NOMO-1 treated with dmso at 0.1 percent for 144 hours (cell line): Measurements from ENCODE around the gene PPHLN1.
"Not testable (repeated sequence)": the region's sequence is repeated elsewhere in the genome, so short reads cannot be mapped to it uniquely, and the experiment has no call there.

Experiments
- DNase-seq: peaks from one replicate; lab custom pipeline; 2025; ENCODE audit not compliant: unreplicated experiment; lab: John Stamatoyannopoulos, UW

Gene PPHLN1

GRCh38 chr12:42320796-42321195, 5.2 kb upstream of the PPHLN1 start:
- DNase-seq: no peak

DNA sequence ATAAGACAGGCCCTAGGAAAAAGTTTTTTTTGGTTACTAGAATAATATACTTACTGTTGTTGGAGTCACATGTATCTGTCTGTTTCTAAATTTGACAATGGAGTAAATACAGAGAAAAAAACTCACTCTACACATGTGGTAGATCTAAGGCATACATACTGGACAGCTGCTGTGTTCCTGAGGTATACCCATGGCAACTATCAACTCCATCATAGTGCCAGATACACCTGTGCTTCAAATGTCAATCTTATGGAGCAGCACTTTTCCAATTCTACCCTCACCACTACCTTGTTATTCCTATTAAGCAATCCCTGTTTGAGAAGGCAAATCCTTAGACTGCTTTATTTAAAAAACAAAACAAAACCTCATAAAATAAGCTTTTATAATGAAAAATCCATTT, 3.4 kb upstream of the PPHLN1 start:
- DNase-seq: no peak

DNA sequence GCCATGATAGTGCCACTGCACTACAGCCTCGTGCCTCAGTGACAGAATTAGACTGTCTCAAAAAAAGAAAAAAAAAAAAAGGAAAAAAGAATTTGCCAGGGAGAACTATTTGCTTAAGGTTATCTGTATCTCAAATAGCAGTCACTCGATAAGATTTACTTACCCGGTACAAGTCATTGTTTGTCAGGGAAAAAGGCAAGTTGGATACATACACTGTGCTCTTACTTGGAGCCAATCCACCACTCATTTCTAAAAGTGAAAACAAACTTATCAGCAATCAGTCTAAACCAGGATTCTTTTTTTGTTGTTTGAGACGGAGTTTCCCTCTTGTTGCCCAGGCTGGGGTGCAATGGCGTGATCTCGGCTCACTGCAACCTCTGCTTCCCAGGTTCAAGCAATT, 2.1 kb upstream of the PPHLN1 start:
- DNase-seq: no peak

- no peak for DNase-seq
These were observed 678 bp upstream of the PPHLN1 start for GRCh38 chr12:42325326-42325652.

DNA sequence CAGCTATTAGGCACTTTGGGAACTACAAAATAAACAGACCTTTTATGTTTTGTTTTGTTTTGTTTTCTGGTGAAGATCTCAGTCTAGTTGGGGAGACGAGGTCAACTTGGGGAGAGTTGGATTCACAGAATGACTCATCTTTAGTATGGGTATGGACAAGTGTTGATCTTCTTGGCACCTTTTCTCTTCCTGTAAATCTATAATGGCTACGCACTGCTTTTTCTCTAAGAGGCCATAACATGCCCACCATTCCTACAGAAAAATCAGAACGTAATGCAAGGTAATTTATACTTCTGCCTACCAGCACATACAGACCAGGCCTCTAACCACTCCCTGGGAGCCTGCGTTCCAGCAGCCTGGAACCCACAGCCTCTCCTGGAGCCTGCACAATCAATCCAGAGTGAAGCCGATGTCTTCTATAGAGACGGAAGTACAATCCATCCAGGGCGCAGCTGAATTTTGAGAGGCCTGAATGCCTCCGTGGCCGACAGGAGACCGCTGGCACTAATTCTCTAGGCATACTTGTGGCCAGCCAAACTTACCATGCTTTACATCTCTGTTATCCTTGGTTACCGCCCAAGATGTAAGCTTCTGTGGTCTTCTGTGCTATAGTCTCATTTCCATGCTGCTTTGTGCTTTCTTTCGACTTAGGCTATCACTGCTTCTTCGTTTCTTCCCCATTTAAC, 717 bp downstream of the PPHLN1 start:
- DNase-seq: no peak

GRCh38 chr12:42327227-42327590, 1.2 kb downstream of the PPHLN1 start:
- DNase-seq: no peak

DNA sequence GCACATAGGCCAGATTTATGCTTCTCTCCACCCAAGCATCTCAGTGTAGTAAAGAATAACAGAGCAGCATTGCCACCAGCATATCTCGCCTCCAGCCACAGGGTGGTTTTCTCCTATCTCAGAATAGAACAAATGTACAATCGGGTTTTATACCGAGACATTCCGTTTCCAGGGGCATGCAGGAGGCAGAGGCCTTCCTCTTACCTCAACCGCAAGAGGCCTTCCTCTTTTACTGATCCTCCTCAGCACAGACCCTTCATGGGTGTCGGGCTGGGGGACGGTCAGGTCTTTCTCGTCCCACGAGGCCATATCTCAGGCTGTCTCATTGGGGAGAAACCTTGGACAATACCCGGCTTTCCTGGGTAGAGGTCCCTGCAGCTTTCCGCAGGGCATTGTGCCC, 4.1 kb downstream of the PPHLN1 start:
- peak; percentile 8 for DNase-seq

DNA sequence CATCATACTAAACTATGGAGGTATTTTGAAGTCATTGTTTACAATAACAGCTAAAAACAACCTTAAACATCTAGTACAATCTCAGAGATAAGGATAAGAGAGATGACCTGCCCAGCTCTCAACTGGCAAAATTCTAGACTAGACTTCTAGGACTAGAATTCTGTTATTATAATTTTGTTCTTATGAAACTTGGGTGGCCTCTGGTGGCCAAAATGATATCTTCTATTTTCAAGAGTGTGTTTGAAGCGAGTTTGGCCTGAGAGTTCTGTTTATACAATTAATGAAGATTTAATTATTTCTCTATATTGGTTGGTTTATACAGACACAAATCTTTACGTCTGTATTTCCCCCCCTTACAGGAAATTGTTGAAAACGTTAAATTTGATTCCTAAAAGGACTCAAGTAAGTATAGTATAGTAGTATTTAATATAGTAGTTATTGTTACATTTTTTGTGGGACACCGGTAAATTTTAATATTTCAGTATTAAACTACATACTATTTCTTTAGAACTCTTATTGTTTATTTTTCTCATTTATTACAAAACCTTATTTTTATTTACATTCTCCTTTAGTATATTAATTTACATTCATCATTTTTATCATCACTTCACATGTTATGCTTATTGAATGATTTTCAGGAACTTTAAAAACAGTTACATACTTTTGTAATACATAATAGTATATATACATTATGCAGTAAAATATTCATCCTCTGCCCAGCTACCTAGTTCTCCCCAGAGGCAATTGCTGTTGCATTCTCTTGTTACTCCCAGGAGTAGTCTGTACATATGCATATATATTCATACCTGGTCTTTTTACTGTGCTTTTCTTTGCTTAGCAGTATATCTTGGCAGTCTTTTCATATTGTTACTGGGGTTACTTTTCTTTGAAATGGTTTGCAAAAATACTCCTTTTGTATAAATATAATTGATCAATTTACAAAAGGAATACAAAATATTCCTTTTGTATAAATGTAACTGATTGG, 6.6 kb downstream of the PPHLN1 start:
- peak; percentile 1 for DNase-seq

DNA sequence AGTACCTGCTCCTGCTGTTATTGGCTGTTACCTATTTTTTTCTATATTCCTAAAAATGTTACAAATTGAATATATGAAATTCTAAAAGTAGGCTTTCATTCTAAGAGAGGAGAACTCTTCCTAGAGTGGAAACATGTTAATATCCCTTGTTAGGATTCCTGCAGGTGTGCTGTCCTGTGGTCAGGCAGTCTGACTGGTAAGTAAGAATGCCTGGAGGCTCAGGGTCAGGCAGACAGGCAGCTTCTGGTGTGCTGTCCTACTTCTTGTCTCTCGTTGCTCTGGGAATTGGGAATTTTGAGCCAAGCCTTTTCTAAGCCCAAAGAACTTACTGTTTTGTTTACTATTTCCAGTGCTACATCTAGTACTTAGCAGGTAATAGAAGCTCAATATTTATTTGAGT, 10.3 kb downstream of the PPHLN1 start:
- no peak for DNase-seq

GRCh38 chr12:42338280-42338679, 12.3 kb downstream of the PPHLN1 start:
- no peak for DNase-seq

DNA sequence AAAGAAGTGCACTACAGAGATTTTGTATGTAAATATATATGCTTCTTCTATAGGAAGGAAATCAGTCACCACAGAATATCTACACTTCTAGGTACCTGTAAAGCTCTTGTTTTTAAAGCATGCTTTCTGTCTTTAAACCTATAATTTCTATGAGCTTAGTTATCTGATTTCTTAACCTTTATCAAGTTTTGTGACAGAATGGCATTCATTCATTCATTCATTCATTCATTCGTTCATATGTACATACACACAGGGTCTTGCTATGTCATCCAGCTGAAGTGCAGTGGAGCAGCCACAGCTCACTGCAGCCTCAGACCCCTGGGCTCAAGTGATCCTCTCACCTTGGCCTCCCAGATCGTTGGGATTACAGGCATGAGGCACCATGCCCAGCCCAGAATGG, 16.1 kb downstream of the PPHLN1 start:
- no peak for DNase-seq

DNA sequence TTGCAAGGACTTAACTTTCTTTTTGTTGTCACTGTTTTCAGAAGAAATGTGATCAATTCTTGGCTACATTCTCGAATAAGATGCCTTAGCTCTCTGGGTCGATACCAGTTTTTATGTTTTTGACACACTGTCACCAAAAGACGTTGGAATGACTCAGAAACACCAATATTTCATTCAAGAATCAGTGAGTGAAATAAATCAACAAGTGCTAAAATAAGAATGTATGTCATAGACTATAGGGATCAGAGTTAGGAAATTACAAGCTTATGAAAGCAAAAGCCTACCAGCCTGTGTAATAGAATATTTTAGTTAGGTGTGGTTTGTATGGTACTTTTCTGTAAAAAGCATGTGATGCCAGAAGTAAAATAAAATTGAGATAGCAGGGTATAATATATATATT, 17.8 kb downstream of the PPHLN1 start:
- no peak for DNase-seq

- no peak for DNase-seq
These were observed 20.5 kb downstream of the PPHLN1 start for GRCh38 chr12:42346403-42347002.

DNA sequence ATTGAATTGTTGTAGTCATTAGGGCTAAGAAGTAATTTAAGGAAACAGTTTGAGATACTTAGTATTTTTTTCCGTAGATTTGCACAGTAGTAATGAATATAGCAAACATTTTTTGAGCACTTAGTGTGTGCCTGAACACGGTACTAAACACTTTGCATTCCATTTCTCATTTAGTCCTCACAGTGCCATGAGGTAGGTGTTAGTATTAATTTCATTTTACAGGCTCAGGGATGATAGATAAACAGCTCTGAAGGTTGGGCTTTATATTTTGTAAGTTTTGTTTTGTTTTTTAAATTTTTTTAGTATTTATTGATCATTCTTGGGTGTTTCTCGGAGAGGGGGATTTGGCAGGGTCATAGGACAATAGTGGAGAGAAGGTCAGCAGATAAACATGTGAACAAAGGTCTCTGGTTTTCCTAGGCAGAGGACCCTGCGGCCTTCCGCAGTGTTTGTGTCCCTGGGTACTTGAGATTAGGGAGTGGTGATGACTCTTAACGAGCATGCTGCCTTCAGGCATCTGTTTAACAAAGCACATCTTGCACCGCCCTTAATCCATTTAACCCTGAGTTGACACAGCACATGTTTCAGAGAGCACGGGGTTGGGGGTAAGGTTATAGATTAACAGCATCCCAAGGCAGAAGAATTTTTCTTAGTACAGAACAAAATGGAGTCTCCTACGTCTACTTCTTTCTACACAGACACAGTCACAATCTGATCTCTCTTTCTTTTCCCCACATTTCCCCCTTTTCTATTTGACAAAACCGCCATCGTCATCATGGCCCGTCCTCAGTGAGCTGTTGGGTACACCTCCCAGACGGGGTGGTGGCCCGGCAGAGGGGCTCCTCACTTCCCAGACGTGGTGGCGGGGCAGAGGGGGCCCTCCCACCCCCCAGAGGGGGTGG, 23.4 kb downstream of the PPHLN1 start:
- not testable (repeated sequence) for DNase-seq

DNA sequence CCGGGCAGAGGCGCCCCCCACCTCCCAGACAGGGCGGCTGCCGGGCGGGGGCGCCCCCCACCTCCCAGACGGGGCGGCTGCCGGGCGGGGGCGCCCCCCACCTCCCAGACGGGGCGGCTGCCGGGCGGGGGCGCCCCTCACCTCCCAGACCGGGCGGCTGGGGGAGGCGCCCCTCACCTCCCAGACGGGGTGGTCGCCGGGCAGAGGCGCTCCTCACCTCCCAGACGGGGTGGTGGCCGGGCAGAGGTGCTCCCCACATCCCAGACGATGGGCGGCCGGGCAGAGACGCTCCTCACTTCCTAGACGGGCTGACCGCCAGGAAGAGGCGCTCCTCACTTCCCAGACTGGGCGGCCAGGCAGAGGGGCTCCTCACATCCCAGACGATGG, 24.0 kb downstream of the PPHLN1 start:
- not testable (repeated sequence) for DNase-seq

DNA sequence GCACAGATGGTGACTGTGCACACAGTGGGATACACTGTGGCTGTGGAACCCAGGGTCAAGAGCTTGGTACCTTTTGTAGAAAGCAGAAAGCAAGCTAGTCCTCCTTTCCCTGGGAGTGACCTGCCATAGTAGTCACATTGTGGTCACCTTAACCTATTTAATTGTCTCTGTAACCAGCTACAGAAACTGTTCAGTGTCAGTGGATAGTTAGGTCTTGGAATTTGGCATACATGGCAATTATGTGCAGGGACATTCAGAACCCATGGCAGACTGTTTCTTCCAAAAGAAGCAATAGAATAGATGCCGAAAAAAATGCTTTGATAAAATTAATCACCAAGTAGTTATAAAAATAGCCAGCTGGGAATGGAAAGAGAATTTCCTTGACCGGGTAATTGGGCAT, 30.4 kb downstream of the PPHLN1 start:
- DNase-seq: no peak

GRCh38 chr12:42360747-42361403, 34.9 kb downstream of the PPHLN1 start:
- DNase-seq: no peak

DNA sequence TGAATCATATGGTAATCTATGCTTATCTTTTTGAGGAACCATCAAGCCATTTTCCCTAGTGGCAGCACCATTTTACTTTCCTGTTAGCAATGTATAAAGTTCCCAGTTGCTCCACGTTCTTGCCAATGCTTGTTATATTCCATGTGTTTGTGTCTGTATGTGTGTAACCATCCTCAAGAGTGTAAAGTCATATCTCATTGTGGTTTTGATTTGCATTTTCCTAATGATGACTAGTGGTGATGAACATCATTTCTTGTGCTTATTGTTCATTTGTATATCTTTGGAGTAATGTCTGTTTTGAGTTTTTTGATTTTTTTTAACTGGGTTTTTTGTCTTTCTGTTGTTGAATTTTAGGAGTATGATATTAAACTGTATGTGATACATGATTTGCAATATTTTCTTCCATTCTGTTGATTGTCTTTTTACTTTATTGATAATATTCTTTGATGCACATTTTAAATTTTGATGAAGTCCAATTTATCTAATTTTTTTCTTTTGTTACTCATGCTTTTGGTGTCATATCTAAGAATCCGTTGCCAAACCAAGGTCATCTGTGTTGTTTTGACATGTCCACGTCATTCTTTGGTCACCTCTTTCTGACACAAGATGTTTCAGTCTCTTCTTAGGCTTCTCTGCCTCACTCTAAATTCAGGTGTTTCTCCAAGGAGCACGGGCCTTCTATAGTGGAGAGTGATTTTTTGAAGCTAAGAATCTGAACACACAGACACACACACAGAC, 36.1 kb downstream of the PPHLN1 start:
- no peak for DNase-seq

GRCh38 chr12:42362647-42363260, 36.8 kb downstream of the PPHLN1 start:
- no peak for DNase-seq
